Measurements from ENCODE around the gene RPS15. TPM values are rescaled to one million over a fixed set of nuclear protein-coding genes. Genes with fewer than 3 reads are reported as not detected.
A peak's percentile ranks its signal among the peaks of the same experiment; 100 is the strongest.

The RPS15 gene
- total and polyA plus RNA-seq, 9 of the 15 experiments (the other 6 are each of a cell fraction or from before 2014, with no cell fraction given): 605 to 2,791 (median 957) TPM

DNA sequence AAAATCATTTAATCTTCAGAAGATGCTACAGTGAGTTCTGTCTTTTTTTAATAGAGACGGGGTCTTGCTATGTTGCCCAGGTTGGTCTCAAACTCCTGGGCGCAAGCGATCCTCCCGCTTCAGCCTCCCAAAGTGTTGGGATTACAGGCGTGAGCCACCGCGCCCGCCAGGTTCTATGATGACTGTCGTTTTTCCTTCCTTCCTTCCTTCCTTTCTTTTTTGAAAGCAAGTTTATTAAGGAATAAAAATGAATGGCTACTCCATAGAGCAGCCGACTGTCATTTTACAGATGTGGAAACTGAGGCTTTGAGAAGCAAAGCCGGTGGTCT, 36.3 kb upstream of the RPS15 start:
- ChIA-PET POLR2A (no interaction called here), CTCF (ENCODE audit: low intra/inter-chr PET ratio) (no interaction called here)
- Histone ChIP-seq H4K20me1 (replicated peaks; ENCODE audit: control insufficient read depth, insufficient read depth, low read length) (no peaks in the 10 kb centered on the region), H3K4me2 (ENCODE audit: insufficient read depth, low read length) (peak overlapping the region; percentile 74), H3K79me2 (ENCODE audit: control insufficient read depth, insufficient read depth, low read length) (peaks cover 12% of the 10 kb centered on the region), H3K27ac (ENCODE audit: extremely low read depth, low read depth, low read length) (no peak overlapping the region), H2AFZ (ENCODE audit: low read depth, low read length) (peak overlapping the region; percentile 93), H3K4me1 (replicated peaks in 1 of 2; ENCODE audit: control insufficient read depth in 2 of 2, insufficient read depth in 2 of 2, low read length in 2 of 2) (peaks cover 7 to 64% of the 10 kb centered on the region in 2 experiments; a peak in 4 of 5 replicates), H3K9ac (ENCODE audit: insufficient read depth in 1 of 2, low read depth in 2 of 2, low read length in 2 of 2) (peak overlapping the region; percentile 45 to 89; a peak in 3 of 4 replicates), H3K27me3 (ENCODE audit: control insufficient read depth in 2 of 2, insufficient read depth in 2 of 2, low read length in 2 of 2) (no peaks in the 10 kb centered on the region), H3K4me3 (peak overlapping the region; percentile 57), H3K36me3 (ENCODE audit: control insufficient read depth, insufficient read depth, low read length) (peaks cover 14% of the 10 kb centered on the region; the same call in 1 of the 3 replicates), H3K9me3 (replicated peaks; ENCODE audit: control insufficient read depth, insufficient read depth, low read depth, low read length) (no peaks in the 10 kb centered on the region), H3K9me1 (ENCODE audit: control insufficient read depth, insufficient read depth, low read length) (no peaks in the 10 kb centered on the region)
- ATAC-seq (no peak), DNase-seq (ENCODE audit: extremely low read depth in 1 of 4, low spot score in 3 of 4) (no peak), FAIRE-seq (no peak)
- BruUV-seq (replicated peaks): no TSS peak
- 36% methylated on average over 4 of the region's 11 CpGs for WGBS (ENCODE audit: insufficient coverage, low coverage, missing lambda C conversion rate)
- intact Hi-C loops (cut with micrococcal nuclease) (no loop called here), in situ Hi-C loops (cut with MboI) (no loop called here)
- TF ChIP-seq MBD1 (CRISPR knock-in tag; IDR thresholded peaks at IDR 0.05) (peak; percentile 86), HMG20A (CRISPR knock-in tag; conservative IDR thresholded peaks at IDR 0.05) (no peak), KDM1A (IDR thresholded peaks at IDR 0.05) (peak; percentile 49 to 67), CREB3L1 (IDR thresholded peaks at IDR 0.05; ENCODE audit: borderline replicate concordance, low read depth) (peak; percentile 10; the same call in 1 of the 2 replicates), ZNF121 (CRISPR knock-in tag; conservative IDR thresholded peaks at IDR 0.05) (peak; percentile 98), ZNF398 (CRISPR knock-in tag; IDR thresholded peaks at IDR 0.05) (no peak), HDAC2 (IDR thresholded peaks at IDR 0.05) (peak; percentile 50; the same call in 1 of the 2 replicates), BCOR (IDR thresholded peaks at IDR 0.05) (peak; percentile 85), ZNF696 (CRISPR knock-in tag; conservative IDR thresholded peaks at IDR 0.05) (no peak), ZNF444 (CRISPR knock-in tag; IDR thresholded peaks at IDR 0.05) (no peak), SMARCA5 (IDR thresholded peaks at IDR 0.05) (peak; percentile 80; the same call in 1 of the 2 replicates), FOXP1 (CRISPR knock-in tag; IDR thresholded peaks at IDR 0.05) (no peak), CHD4 (IDR thresholded peaks at IDR 0.05; ENCODE audit: insufficient read depth, insufficient replicate concordance, low read depth, low read length, poor library complexity, severe bottlenecking) (peak; percentile 11), U2AF1 (optimal IDR thresholded peaks at IDR 0.05; ENCODE audit: low read depth, low read length) (no peak)
- TF ChIP-seq, protein P1, sequence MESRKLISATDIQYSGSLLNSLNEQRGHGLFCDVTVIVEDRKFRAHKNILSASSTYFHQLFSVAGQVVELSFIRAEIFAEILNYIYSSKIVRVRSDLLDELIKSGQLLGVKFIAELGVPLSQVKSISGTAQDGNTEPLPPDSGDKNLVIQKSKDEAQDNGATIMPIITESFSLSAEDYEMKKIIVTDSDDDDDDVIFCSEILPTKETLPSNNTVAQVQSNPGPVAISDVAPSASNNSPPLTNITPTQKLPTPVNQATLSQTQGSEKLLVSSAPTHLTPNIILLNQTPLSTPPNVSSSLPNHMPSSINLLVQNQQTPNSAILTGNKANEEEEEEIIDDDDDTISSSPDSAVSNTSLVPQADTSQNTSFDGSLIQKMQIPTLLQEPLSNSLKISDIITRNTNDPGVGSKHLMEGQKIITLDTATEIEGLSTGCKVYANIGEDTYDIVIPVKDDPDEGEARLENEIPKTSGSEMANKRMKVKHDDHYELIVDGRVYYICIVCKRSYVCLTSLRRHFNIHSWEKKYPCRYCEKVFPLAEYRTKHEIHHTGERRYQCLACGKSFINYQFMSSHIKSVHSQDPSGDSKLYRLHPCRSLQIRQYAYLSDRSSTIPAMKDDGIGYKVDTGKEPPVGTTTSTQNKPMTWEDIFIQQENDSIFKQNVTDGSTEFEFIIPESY (CRISPR knock-in tag; IDR thresholded peaks at IDR 0.05): peak; percentile 98

All from K562 (cell line).